NCI-H2081 treated with DMSO at 0.1 percent for 48 hours (cell line): ENCODE measurements around the gene IGSF8.
"Not testable (repeated sequence)": the region's sequence is repeated elsewhere in the genome, so short reads cannot be mapped to it uniquely, and the experiment has no call there.

Source experiments
- DNase-seq: peaks from one replicate; lab custom pipeline; 2025; lab: John Stamatoyannopoulos, UW

Gene IGSF8

GRCh38 chr1:160127381-160127780 is 29.0 kb upstream of the IGSF8 start:
- no peak for DNase-seq

GRCh38 chr1:160126342-160126741 is 27.9 kb upstream of the IGSF8 start:
- DNase-seq: not testable (repeated sequence)

GRCh38 chr1:160125746-160126145 is 27.3 kb upstream of the IGSF8 start:
- DNase-seq: no peak

GRCh38 chr1:160124705-160125478 is 26.5 kb upstream of the IGSF8 start:
- no peak for DNase-seq

- no peak for DNase-seq
Measured at GRCh38 chr1:160123726-160124125, 25.3 kb upstream of the IGSF8 start.

GRCh38 chr1:160122978-160123495 is 24.6 kb upstream of the IGSF8 start:
- no peak for DNase-seq

GRCh38 chr1:160121388-160121787 is 23.0 kb upstream of the IGSF8 start:
- no peak for DNase-seq

- no peak for DNase-seq
Measured at GRCh38 chr1:160120797-160121196, 22.4 kb upstream of the IGSF8 start.

- DNase-seq: no peak
Measured at GRCh38 chr1:160118928-160119327, 20.5 kb upstream of the IGSF8 start.

GRCh38 chr1:160117709-160118183 is 19.3 kb upstream of the IGSF8 start:
- DNase-seq: no peak

GRCh38 chr1:160117300-160117699 is 18.9 kb upstream of the IGSF8 start:
- DNase-seq: no peak

GRCh38 chr1:160116283-160117147 is 18.1 kb upstream of the IGSF8 start:
- DNase-seq: no peak

- no peak for DNase-seq
Measured at GRCh38 chr1:160115545-160116282, 17.3 kb upstream of the IGSF8 start, which contains the start of gene ATP1A2. ATP1A2 (plus strand) TSS chr1:160115759; CDS start chr1:160115862, 103 bp downstream.

- DNase-seq: no peak
Measured at GRCh38 chr1:160114085-160114484, 15.7 kb upstream of the IGSF8 start.

GRCh38 chr1:160113407-160113806 is 15.0 kb upstream of the IGSF8 start:
- DNase-seq: no peak

- no peak for DNase-seq
Measured at GRCh38 chr1:160112357-160112756, 13.9 kb upstream of the IGSF8 start.

GRCh38 chr1:160111462-160111861 is 13.0 kb upstream of the IGSF8 start:
- not testable (repeated sequence) for DNase-seq

GRCh38 chr1:160109686-160110085 is 11.3 kb upstream of the IGSF8 start:
- DNase-seq: no peak

GRCh38 chr1:160108888-160109662 is 10.7 kb upstream of the IGSF8 start:
- no peak for DNase-seq

GRCh38 chr1:160107512-160107911 is 9.1 kb upstream of the IGSF8 start:
- no peak for DNase-seq

- DNase-seq: no peak
Measured at GRCh38 chr1:160105155-160105554, 6.7 kb upstream of the IGSF8 start.
